Lung (tissue), 12 donors: ENCODE results near the gene KLHL29. TPM values are rescaled to one million over a fixed set of nuclear protein-coding genes. Genes with fewer than 3 reads are reported as not detected.

Source experiments
- ATAC-seq: fragments of 200-7000 bp; cut with Tn5 transposase; one replicate; pipeline ENCODE4 v1.9.1; 2020; ENCODE audit warnings: moderate number of reproducible peaks; ENCODE audit not compliant: insufficient read depth, low FRiP score
- DNase-seq, 3 donors: peaks; one replicate each; pipeline ENCODE4 v3.0.0-alpha.2; 2013 to 2017
- H3K27ac ChIP-seq, 2 donors: one replicate each; pipeline ENCODE4 v1.5.1; 2013; ENCODE audit warnings: mild to moderate bottlenecking in 2 of 2, moderate library complexity in 2 of 2, control low read depth in 1 of 2, inconsistent platforms in 1 of 2, low read depth in 1 of 2, low read length in 1 of 2
- H3K27me3 ChIP-seq, 3 donors: one replicate each; pipeline ENCODE4 v1.5.1; 2013; ENCODE audit warnings: low read length in 2 of 3; ENCODE audit not compliant: control insufficient read depth in 3 of 3, insufficient read depth in 3 of 3
- H3K36me3 ChIP-seq, 4 donors: one replicate each; pipeline ENCODE4 v1.5.1; 2013; ENCODE audit warnings: low read length in 4 of 4, mild to moderate bottlenecking in 1 of 4, moderate library complexity in 1 of 4; ENCODE audit not compliant: control insufficient read depth in 4 of 4, insufficient read depth in 4 of 4
- H3K4me1 ChIP-seq, 5 donors: one replicate each; pipeline ENCODE4 v1.5.1; 2013; ENCODE audit warnings: low read length in 5 of 5, mild to moderate bottlenecking in 2 of 5, moderate library complexity in 1 of 5; ENCODE audit not compliant: control insufficient read depth in 5 of 5, insufficient read depth in 5 of 5
- H3K4me3 ChIP-seq: one replicate; pipeline ENCODE4 v1.5.1; 2013; ENCODE audit warnings: mild to moderate bottlenecking, control low read depth, moderate library complexity
- H3K9ac ChIP-seq, 2 donors: one replicate each; pipeline ENCODE4 v1.5.1; 2013; ENCODE audit warnings: low read length in 2 of 2, control low read depth in 1 of 2; ENCODE audit not compliant: insufficient read depth in 1 of 2
- H3K9me3 ChIP-seq, 4 donors: one replicate each; pipeline ENCODE4 v1.5.1; 2013; ENCODE audit warnings: low read length in 3 of 4, mild to moderate bottlenecking in 1 of 4, moderate library complexity in 1 of 4; ENCODE audit not compliant: control insufficient read depth in 4 of 4, insufficient read depth in 3 of 4
- WGBS, 2 donors: extraction: QIAGEN DNeasy Blood & Tissue Kit; methylation state at CpG; one replicate each; pipeline ENCODE4 v1.1.7; 2013; 5-methylcytosine and 5-hydroxymethylcytosine counted together
- polyA plus RNA-seq, 2 donors: library from polyadenylated mRNA; stranded (reverse); fragments of 200-250 nt; gene quantifications; one replicate each; pipeline ENCODE4 v1.2.1, GENCODE V29; 2013
- total RNA-seq, 2 donors: library from RNA; depleted of rRNA in 1 of 2; stranded (reverse); fragments of >200 nt in 1 of 2; gene quantifications; one replicate each; pipeline ENCODE4 v1.2.1, GENCODE V29; 2014 to 2021
- TF ChIP-seq, protein P1 (sequence below): IDR thresholded peaks from 2 replicates; pipeline ENCODE4 v1.5.1; 2012; ENCODE audit warnings: mild to moderate bottlenecking; ENCODE audit errors: control extremely low read depth, extremely low read depth
- donor health status: control.
- donor health status: control.
- donor health status: Bipolar disorder and iron deficiency.
- donor health status: healthy.
- donor health status: DM: yes; HTN: yes; CAD: no.

The KLHL29 gene
- total and polyA plus RNA-seq, 4 donors = 2.7 to 16.2 (median 3.5) TPM

GRCh38 chr2:23568626-23569190 lies 183.7 kb downstream of the KLHL29 start:
- no peaks in the 10 kb centered on the region for H3K36me3 ChIP-seq
- 75 to 84% methylated on average over 3 of the region's 3 CpGs for WGBS, 2 donors
- H3K4me3 ChIP-seq = no peak overlapping the region
- no peaks in the 10 kb centered on the region for H3K27me3 ChIP-seq
- ATAC-seq (peak; percentile 41), DNase-seq (no peak)
- peak overlapping the region in 1 of 2 donors; percentile 27 for H3K27ac ChIP-seq
- peaks cover 0 to 22% (median 7%) of the 10 kb centered on the region in 5 donors for H3K4me1 ChIP-seq
- TF ChIP-seq, protein P1, sequence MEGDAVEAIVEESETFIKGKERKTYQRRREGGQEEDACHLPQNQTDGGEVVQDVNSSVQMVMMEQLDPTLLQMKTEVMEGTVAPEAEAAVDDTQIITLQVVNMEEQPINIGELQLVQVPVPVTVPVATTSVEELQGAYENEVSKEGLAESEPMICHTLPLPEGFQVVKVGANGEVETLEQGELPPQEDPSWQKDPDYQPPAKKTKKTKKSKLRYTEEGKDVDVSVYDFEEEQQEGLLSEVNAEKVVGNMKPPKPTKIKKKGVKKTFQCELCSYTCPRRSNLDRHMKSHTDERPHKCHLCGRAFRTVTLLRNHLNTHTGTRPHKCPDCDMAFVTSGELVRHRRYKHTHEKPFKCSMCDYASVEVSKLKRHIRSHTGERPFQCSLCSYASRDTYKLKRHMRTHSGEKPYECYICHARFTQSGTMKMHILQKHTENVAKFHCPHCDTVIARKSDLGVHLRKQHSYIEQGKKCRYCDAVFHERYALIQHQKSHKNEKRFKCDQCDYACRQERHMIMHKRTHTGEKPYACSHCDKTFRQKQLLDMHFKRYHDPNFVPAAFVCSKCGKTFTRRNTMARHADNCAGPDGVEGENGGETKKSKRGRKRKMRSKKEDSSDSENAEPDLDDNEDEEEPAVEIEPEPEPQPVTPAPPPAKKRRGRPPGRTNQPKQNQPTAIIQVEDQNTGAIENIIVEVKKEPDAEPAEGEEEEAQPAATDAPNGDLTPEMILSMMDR = no peak
- no peak overlapping the region for H3K9ac ChIP-seq
- H3K9me3 ChIP-seq = no peaks in the 10 kb centered on the region

GRCh38 chr2:23569761-23570365 lies 184.9 kb downstream of the KLHL29 start:
- 83 to 85% methylated on average over 12 of the region's 12 CpGs for WGBS, 2 donors
- Histone ChIP-seq H3K4me1 (peaks cover 0 to 20% (median 7%) of the 10 kb centered on the region in 5 donors), H3K9me3 (no peaks in the 10 kb centered on the region), H3K9ac (no peak overlapping the region), H3K27me3 (no peaks in the 10 kb centered on the region), H3K4me3 (no peak overlapping the region), H3K27ac (no peak overlapping the region), H3K36me3 (no peaks in the 10 kb centered on the region)
- ATAC-seq = no peak
- DNase-seq = peak in 1 of 3 donors; percentile 37
- TF ChIP-seq, protein P1 = no peak

GRCh38 chr2:23571085-23571484 lies 186.1 kb downstream of the KLHL29 start:
- DNase-seq = no peak
- ATAC-seq = no peak

More at GRCh38 chr2:23571085-23571484, 186.1 kb downstream of the KLHL29 start:
- H3K27me3 ChIP-seq = no peaks in the 10 kb centered on the region
- 73 to 88% methylated on average over 6 of the region's 6 CpGs for WGBS, 2 donors
- no peaks in the 10 kb centered on the region for H3K9me3 ChIP-seq
- H3K36me3 ChIP-seq = no peaks in the 10 kb centered on the region
- TF ChIP-seq, protein P1 = no peak
- peaks cover 0 to 12% (median 7%) of the 10 kb centered on the region in 5 donors for H3K4me1 ChIP-seq
- no peak overlapping the region for H3K4me3 ChIP-seq
- H3K9ac ChIP-seq = no peak overlapping the region
- H3K27ac ChIP-seq = no peak overlapping the region
